SH-SY5Y (cell line): ENCODE measurements around the gene HPN.

Source experiments
- GATA2 ChIP-seq: IDR thresholded peaks from 2 replicates; pipeline ENCODE4 v1.6.1; 2011; ENCODE audit warnings: mild to moderate bottlenecking, low read depth, low read length
- GATA3 ChIP-seq: IDR thresholded peaks from 2 replicates; pipeline ENCODE4 v1.6.1; 2011; ENCODE audit warnings: low read depth, mild to moderate bottlenecking, low read length, moderate library complexity

GRCh38 chr19:35086455-35086854, 44.9 kb downstream of the HPN start:
- no peak for TF ChIP-seq GATA2
- TF ChIP-seq GATA3: no peak
